ENCODE data around the gene USP36.

The USP36 gene

DNA sequence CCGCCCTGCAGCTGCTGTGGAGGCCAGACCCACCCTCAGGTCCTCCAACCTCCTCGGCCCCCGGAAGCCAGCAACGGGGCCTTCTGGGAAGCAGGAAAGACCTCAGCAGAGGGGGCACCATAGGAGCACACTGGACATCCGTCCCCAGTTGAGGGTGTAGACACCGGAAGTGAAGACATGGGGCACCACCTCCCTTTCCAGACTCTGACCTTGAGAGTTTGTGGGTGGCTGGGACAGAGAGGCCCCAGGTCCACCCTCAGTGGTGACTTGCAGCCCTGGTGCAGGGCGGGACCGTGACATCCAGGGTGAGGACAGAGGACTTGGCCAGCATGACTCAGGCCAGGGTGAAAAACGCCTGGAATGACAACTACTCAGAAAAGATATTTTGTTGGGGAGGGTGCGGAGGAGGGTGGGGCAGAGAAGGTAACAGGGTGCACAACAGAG is 42.5 kb upstream of the USP36 start:
- H3K4me3 ChIP-seq (ENCODE audit: low read length, poor library complexity, severe bottlenecking) = no peak overlapping the region
- no peaks in the 10 kb centered on the region for H3K4me1 ChIP-seq (ENCODE audit: insufficient read depth, low read length, poor library complexity, severe bottlenecking)
- no peak overlapping the region for H3K9ac ChIP-seq (ENCODE audit: low read depth, low read length, poor library complexity, severe bottlenecking)

DNA sequence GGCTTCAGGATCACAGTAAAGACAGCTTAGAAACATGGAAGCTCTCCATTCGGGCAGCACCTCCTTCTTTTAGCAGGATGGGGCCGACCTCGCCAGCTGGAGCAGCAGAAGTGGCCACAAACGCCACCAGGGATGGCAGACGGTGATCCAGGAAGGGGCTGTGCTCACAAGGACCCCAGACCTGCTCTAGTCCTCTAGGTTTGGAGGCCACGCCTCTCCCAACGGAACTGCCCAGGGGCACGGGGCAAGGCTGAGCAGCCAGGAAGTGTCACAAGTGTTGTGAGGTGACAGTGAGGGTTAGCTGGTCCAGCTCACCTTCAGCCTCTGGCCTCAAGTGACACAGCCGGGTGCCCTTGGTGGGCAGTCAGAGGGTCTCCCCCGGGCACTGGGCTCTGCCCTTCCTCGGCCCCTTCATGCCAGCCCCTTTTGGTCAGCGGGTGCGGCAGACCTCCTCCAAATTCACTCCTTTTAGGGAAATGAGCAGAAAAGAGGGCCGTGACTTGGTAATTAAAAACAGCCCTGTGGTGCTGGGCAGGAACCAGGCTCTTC is 42.0 kb upstream of the USP36 start:
- H3K36me3 ChIP-seq (ENCODE audit: insufficient read depth, low read length) = no peaks in the 10 kb centered on the region
- TF ChIP-seq, protein P1, sequence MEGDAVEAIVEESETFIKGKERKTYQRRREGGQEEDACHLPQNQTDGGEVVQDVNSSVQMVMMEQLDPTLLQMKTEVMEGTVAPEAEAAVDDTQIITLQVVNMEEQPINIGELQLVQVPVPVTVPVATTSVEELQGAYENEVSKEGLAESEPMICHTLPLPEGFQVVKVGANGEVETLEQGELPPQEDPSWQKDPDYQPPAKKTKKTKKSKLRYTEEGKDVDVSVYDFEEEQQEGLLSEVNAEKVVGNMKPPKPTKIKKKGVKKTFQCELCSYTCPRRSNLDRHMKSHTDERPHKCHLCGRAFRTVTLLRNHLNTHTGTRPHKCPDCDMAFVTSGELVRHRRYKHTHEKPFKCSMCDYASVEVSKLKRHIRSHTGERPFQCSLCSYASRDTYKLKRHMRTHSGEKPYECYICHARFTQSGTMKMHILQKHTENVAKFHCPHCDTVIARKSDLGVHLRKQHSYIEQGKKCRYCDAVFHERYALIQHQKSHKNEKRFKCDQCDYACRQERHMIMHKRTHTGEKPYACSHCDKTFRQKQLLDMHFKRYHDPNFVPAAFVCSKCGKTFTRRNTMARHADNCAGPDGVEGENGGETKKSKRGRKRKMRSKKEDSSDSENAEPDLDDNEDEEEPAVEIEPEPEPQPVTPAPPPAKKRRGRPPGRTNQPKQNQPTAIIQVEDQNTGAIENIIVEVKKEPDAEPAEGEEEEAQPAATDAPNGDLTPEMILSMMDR (conservative IDR thresholded peaks at IDR 0.05; ENCODE audit: low read length) = no peak
- no peak for TF ChIP-seq EZH2phosphoT487 (IDR thresholded peaks at IDR 0.05; ENCODE audit: borderline replicate concordance)
- no peak overlapping the region for H2AFZ ChIP-seq (ENCODE audit: low read length)
- no peaks in the 10 kb centered on the region for H3K4me1 ChIP-seq (ENCODE audit: insufficient read depth, low read length, poor library complexity, severe bottlenecking)
- no peaks in the 10 kb centered on the region for H3K9me2 ChIP-seq (replicated peaks; ENCODE audit: low read depth, low read length)
- H4K20me1 ChIP-seq (ENCODE audit: insufficient read depth, low read length, poor library complexity, severe bottlenecking) = no peaks in the 10 kb centered on the region
- H3K79me2 ChIP-seq (ENCODE audit: insufficient read depth, low read length) = no peaks in the 10 kb centered on the region
- H3K27me3 ChIP-seq (ENCODE audit: insufficient read depth, low read length, poor library complexity, severe bottlenecking) = no peaks in the 10 kb centered on the region
- no peaks in the 10 kb centered on the region for H3K9me3 ChIP-seq (ENCODE audit: insufficient read depth, low read depth, low read length)
- no peak overlapping the region for H3K4me2 ChIP-seq (ENCODE audit: low read depth, low read length, poor library complexity, severe bottlenecking)
- H3F3A ChIP-seq (ENCODE audit: low read depth) = no peaks in the 10 kb centered on the region
- no peak overlapping the region for H3K4me3 ChIP-seq (ENCODE audit: low read length, poor library complexity, severe bottlenecking)
- no peak overlapping the region for H3K9ac ChIP-seq (ENCODE audit: low read depth, low read length, poor library complexity, severe bottlenecking)

More for the DNA sequence above, 42.5 kb upstream of the USP36 start:
- Histone ChIP-seq H3K79me2 (ENCODE audit: insufficient read depth, low read length) (no peaks in the 10 kb centered on the region), H3K36me3 (ENCODE audit: insufficient read depth, low read length) (no peaks in the 10 kb centered on the region), H4K20me1 (ENCODE audit: insufficient read depth, low read length, poor library complexity, severe bottlenecking) (no peaks in the 10 kb centered on the region), H3K27me3 (ENCODE audit: insufficient read depth, low read length, poor library complexity, severe bottlenecking) (no peaks in the 10 kb centered on the region), H3K9me2 (replicated peaks; ENCODE audit: low read depth, low read length) (no peaks in the 10 kb centered on the region), H3K4me2 (ENCODE audit: low read depth, low read length, poor library complexity, severe bottlenecking) (no peak overlapping the region), H2AFZ (ENCODE audit: low read length) (no peak overlapping the region), H3K9me3 (ENCODE audit: insufficient read depth, low read depth, low read length) (no peaks in the 10 kb centered on the region), H3F3A (ENCODE audit: low read depth) (no peaks in the 10 kb centered on the region)
- TF ChIP-seq, protein P1 (conservative IDR thresholded peaks at IDR 0.05; ENCODE audit: low read length) = no peak
- TF ChIP-seq EZH2phosphoT487 (IDR thresholded peaks at IDR 0.05; ENCODE audit: borderline replicate concordance) = no peak

DNA sequence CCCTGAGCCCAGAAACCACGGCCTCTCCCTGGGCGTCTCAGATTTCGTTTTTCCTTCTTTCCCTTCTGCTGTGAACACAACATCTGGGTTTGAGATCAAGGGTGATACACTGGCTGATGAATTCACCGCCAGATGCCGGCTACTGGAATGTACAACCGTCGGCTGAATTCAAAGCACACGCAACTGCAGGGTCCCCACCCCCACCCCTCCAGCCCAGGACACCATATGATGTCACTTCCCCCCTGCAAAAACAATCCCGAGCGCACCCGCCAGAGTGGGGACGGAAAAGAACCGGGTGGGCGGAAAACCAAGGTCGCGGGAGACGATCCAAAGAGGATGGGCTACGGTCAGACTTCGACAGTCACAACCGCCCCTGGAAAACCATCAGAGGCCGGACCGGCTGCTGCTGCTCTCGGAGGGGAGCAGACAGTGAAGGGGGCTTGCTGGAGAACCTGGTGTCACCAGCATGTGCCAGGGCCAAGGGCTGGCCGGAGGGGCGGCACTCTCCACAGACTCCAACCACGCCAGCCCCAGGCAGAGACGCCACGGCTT is 39.1 kb upstream of the USP36 start:
- no peak overlapping the region for H2AFZ ChIP-seq (ENCODE audit: low read length)
- no peaks in the 10 kb centered on the region for H3F3A ChIP-seq (ENCODE audit: low read depth)
- no peaks in the 10 kb centered on the region for H3K79me2 ChIP-seq (ENCODE audit: insufficient read depth, low read length)
- H3K9me3 ChIP-seq (ENCODE audit: insufficient read depth, low read depth, low read length) = no peaks in the 10 kb centered on the region
- H4K20me1 ChIP-seq (ENCODE audit: insufficient read depth, low read length, poor library complexity, severe bottlenecking) = no peaks in the 10 kb centered on the region
- no peak overlapping the region for H3K9ac ChIP-seq (ENCODE audit: low read depth, low read length, poor library complexity, severe bottlenecking)
- no peaks in the 10 kb centered on the region for H3K27me3 ChIP-seq (ENCODE audit: insufficient read depth, low read length, poor library complexity, severe bottlenecking)
- no peaks in the 10 kb centered on the region for H3K36me3 ChIP-seq (ENCODE audit: insufficient read depth, low read length)
- no peak overlapping the region for H3K4me2 ChIP-seq (ENCODE audit: low read depth, low read length, poor library complexity, severe bottlenecking)
- no peak overlapping the region for H3K4me3 ChIP-seq (ENCODE audit: low read length, poor library complexity, severe bottlenecking)
- H3K4me1 ChIP-seq (ENCODE audit: insufficient read depth, low read length, poor library complexity, severe bottlenecking) = no peaks in the 10 kb centered on the region
- H3K9me2 ChIP-seq (replicated peaks; ENCODE audit: low read depth, low read length) = no peaks in the 10 kb centered on the region
- TF ChIP-seq EZH2phosphoT487 (IDR thresholded peaks at IDR 0.05; ENCODE audit: borderline replicate concordance) = no peak

Data from Loucy (cell line).